Kidney epithelial cell (primary cell): ENCODE data around the gene TCF7L2. TPM values are rescaled to one million over a fixed set of nuclear protein-coding genes. Genes with fewer than 3 reads are reported as not detected.

Source experiments
- DNase-seq: peaks from one replicate; pipeline ENCODE4 v3.0.0-alpha.2; 2010; ENCODE audit warnings: low read depth
- H3K27me3 ChIP-seq: 2 replicates; pipeline ENCODE4 v1.6.0; 2011; ENCODE audit warnings: low read length; ENCODE audit not compliant: control insufficient read depth, insufficient read depth
- H3K36me3 ChIP-seq: 2 replicates; pipeline ENCODE4 v1.5.1; 2011; ENCODE audit warnings: low read length; ENCODE audit not compliant: control insufficient read depth, insufficient read depth
- H3K4me3 ChIP-seq: 2 replicates; pipeline ENCODE4 v1.5.1; 2011; ENCODE audit warnings: low read depth, mild to moderate bottlenecking, control low read depth, low read length
- total RNA-seq: library from RNA; depleted of rRNA; stranded (reverse); fragments of >200 nt; gene quantifications from 2 replicates; pipeline ENCODE4 v1.2.3, GENCODE V29; 2015
- TF ChIP-seq, protein P1 (sequence below): IDR thresholded peaks from 2 replicates; pipeline ENCODE4 v1.5.1; 2011; ENCODE audit warnings: mild to moderate bottlenecking, moderate library complexity, low read length, control low read depth, inconsistent platforms; ENCODE audit not compliant: insufficient read depth, poor library complexity, severe bottlenecking

The TCF7L2 gene
- total RNA-seq, 1 donor from 2014 or later, result 3.4 TPM

DNA sequence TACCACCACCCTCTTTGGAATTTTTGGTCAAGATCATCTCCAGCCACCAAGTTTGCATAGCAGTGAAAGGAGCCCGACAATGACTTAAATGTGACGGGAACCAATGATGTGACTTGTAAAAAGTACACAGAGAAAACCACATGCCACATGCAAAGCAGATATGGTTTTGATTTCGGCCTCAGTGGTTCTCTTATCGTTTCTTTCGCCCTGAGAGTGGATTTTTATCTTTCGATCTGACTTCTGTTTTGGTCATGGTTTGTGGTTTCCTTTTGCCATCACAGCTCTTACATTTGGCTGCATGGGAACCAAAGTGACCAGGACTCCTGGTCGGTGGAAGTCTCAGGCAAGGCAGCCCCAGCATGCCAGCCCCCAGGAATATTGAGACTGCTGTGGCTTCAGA, 31.5 kb downstream of the TCF7L2 start:
- H3K4me3 ChIP-seq, result no peak overlapping the region
- no peaks in the 10 kb centered on the region for H3K36me3 ChIP-seq
- no peak for DNase-seq
- TF ChIP-seq, protein P1, sequence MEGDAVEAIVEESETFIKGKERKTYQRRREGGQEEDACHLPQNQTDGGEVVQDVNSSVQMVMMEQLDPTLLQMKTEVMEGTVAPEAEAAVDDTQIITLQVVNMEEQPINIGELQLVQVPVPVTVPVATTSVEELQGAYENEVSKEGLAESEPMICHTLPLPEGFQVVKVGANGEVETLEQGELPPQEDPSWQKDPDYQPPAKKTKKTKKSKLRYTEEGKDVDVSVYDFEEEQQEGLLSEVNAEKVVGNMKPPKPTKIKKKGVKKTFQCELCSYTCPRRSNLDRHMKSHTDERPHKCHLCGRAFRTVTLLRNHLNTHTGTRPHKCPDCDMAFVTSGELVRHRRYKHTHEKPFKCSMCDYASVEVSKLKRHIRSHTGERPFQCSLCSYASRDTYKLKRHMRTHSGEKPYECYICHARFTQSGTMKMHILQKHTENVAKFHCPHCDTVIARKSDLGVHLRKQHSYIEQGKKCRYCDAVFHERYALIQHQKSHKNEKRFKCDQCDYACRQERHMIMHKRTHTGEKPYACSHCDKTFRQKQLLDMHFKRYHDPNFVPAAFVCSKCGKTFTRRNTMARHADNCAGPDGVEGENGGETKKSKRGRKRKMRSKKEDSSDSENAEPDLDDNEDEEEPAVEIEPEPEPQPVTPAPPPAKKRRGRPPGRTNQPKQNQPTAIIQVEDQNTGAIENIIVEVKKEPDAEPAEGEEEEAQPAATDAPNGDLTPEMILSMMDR, result no peak
- no peaks in the 10 kb centered on the region for H3K27me3 ChIP-seq

DNA sequence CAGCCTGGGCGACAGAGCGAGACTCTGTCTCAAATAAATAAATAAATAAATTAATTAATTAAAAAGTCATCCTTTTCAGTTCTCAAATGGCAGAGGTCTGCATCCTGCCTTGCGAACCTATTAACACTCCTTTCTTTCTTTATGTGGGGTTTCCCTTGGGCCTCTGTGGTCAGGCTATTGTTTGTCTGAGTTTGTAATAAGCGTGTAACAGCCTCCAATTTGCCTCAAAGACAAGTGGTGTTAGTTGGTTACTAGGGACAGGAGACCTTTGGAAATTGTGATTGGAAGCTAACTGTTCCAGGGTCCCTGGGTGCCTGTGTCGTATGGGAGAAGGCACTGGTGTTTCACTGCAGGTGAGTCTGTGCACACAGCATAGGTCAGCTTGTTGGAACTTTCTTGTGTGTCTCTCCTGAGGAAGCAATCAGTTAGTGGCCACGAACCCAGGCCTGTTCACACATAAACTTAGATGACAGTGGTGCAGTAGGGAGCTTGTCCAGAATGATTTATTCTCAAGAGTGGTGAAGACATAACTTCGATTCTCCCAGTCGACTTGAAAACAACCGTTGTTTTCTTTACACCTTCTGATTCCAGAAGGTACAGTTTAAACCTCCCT, 33.5 kb downstream of the TCF7L2 start:
- Histone ChIP-seq H3K4me3 (no peak overlapping the region), H3K27me3 (no peaks in the 10 kb centered on the region), H3K36me3 (no peaks in the 10 kb centered on the region)
- no peak for DNase-seq
- TF ChIP-seq, protein P1, result no peak

DNA sequence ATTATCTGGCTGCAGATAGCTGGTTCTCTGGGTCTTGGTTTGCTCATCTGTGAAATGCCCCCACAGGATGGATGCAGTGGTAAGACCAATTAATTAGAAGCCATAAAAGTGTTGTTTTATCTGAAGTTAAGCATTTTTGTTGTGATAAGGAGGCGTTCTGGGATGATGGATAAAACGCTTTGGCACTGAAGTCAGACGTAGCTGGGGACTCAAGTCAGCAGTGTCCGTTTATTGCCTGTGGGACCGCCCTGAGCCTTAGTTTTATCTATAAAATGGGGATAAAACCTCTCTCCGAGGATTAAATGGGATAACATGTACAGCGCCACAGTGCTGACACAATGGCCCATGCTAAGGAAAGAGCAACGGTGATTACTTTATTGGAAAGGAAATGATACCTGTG, 34.7 kb downstream of the TCF7L2 start:
- TF ChIP-seq, protein P1, result no peak
- no peaks in the 10 kb centered on the region for H3K36me3 ChIP-seq
- H3K27me3 ChIP-seq, result no peaks in the 10 kb centered on the region
- H3K4me3 ChIP-seq, result no peak overlapping the region
- DNase-seq, result no peak

DNA sequence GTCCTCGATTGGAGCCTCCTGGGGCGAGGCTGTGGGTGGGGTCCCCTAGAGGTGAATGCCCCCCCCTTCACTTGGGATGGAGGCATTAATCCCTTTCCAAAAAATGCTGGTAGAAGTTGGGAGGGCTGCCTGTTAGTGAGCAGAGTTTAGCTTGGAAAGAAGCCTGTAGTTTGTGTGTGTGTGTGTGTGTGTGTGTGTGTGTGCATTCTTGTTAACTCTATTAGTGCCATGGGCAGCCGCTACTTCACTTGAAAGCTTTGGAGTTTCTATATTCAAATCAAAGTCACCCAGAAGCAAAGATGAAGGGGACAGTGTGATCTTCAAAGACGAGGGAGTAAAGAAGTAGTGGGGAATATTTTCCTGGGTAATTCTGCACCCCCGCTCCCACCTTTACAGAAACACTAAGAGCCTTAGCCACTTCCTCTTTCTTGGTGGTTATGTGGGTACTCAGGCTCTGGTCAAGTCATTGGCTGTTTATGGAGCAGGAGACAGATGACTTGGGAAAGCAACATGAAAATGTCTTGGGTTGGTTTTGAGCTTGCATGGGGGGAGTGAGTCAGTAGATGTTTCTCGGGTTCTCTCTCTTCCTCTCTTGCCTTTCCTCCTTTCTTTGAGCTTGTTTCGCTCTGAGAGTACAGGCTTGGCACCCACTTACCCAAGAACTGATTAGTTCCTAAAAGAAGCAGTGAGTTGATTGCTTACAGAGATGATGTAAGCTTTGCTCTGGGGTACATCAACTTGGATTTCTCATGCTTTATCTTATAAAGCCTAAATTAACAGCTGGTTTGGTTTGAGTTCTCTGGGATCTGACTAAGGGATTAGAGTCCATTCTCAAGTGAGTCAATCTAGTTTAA, 35.9 kb downstream of the TCF7L2 start:
- H3K36me3 ChIP-seq, result no peaks in the 10 kb centered on the region
- TF ChIP-seq, protein P1, result no peak
- DNase-seq, result no peak
- no peak overlapping the region for H3K4me3 ChIP-seq
- H3K27me3 ChIP-seq, result no peaks in the 10 kb centered on the region

DNA sequence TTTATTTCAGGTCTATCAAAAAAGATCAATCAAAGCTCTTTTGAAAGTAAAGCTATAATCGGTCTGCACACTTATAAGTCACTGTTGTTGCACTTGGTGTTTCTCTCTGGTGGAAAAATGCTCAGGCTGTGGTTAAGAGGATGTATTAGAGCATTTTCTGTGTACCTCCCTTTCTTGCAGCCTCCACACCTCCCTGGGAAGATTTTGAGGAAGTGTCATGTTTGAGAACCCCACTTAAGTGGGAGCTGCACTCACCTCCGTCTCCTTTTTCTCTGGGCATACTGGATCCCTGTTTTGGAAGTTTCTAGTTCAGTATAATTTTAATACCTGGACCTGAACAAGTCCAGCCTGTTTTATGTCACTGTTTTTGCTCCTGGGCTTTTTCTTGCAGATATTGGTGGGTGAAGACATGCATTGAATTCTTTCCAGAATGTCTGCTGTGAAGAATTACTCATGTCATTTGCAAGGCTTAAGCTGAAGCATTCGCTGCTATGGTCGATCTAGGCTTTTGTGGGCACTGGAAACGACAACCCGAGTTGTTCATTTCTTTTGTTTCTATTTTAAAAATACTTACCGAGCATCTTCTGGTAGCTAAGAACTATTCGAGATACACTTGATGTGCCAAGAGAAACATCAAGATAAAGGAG, 36.6 kb downstream of the TCF7L2 start:
- no peak for DNase-seq
- Histone ChIP-seq H3K36me3 (no peaks in the 10 kb centered on the region), H3K4me3 (no peak overlapping the region), H3K27me3 (no peaks in the 10 kb centered on the region)
- TF ChIP-seq, protein P1, result no peak
